ENCODE results near the gene TUBE1. TPM values are rescaled to one million over a fixed set of nuclear protein-coding genes. Genes with fewer than 3 reads are reported as not detected.

Gene TUBE1
- total and polyA plus RNA-seq, 2 experiments from 2014 or later, result 41.5 to 42.7 TPM

DNA sequence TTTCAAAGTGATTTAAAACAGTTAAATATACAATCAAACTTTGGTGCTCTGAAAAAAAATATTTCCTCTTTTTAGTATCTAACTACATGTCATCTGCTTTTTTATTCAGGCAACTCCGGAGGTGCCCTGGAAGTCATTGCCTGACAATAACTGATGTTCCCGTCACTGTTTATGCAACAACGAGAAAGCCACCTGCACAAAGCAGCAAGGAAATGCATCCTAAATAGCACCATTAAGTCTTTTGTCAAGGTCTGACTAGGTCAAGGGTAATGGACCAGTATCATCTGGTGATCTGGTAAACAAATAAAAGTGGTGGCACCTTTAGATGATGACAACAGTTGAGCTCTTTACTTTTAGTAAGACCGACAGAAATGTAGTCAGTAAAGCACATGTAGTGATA lies 13.3 kb upstream of the TUBE1 start:
- in situ Hi-C loops (cut with MboI), result no loop called here
- Histone ChIP-seq H3K36me3 (ENCODE audit: low read depth) (peaks cover 18% of the 10 kb centered on the region), H3F3A (ENCODE audit: insufficient read depth) (peaks cover 88% of the 10 kb centered on the region), H4K20me1 (ENCODE audit: insufficient read depth) (no peaks in the 10 kb centered on the region), H3K9me3 (ENCODE audit: low read depth) (no peaks in the 10 kb centered on the region), H3K9me2 (ENCODE audit: insufficient read depth) (no peaks in the 10 kb centered on the region), H3K27me3 (replicated peaks; ENCODE audit: insufficient read depth) (no peaks in the 10 kb centered on the region), H3K4me2 (ENCODE audit: unreplicated experiment) (no peak overlapping the region), H3K4me3 (no peak overlapping the region), H3K9ac (no peak overlapping the region), H3K27ac (no peak overlapping the region), H3K4me1 (ENCODE audit: insufficient read depth) (no peaks in the 10 kb centered on the region), H3K79me2 (ENCODE audit: insufficient read depth) (no peaks in the 10 kb centered on the region), H2AFZ (no peak overlapping the region)
- DNase-seq, result no peak
- 99 to 100% methylated on average over 4 of the region's 4 CpGs for WGBS, 2 experiments (ENCODE audit: low coverage in 1 of 2, low lambda C conversion rate in 2 of 2, missing lambda C conversion rate in 2 of 2)
- TF ChIP-seq EZH2phosphoT487 (IDR thresholded peaks at IDR 0.05; ENCODE audit: insufficient read depth, low read depth), result no peak
- TF ChIP-seq EZH2 (IDR thresholded peaks at IDR 0.05; ENCODE audit: insufficient read depth, poor library complexity, severe bottlenecking), result no peak

DNA sequence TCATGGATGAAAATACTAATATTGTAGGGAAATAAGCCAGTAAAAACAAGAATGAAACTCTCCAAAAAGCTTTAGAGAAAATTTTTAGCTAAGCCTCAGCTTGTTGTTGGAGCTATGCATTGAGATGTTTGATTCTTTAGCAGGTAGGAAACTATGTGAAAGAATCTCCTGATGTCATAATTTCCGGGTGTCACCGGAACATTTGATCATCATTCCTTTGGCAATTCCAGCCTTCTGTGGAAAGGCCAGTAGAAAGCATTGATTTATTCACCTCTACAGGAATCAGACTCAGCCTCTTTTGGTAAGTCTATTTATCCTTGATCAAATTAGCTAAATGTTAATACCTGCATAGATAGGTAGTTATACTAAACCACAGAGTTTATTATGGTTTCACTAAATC lies 9.6 kb upstream of the TUBE1 start:
- in situ Hi-C loops (cut with MboI), result no loop called here
- DNase-seq, result no peak
- H3K9me3 ChIP-seq (ENCODE audit: low read depth), result no peaks in the 10 kb centered on the region
- H3K9me2 ChIP-seq (ENCODE audit: insufficient read depth), result no peaks in the 10 kb centered on the region; the same call in 1 of the 2 replicates
- no peak overlapping the region for H3K9ac ChIP-seq
- peaks cover 9% of the 10 kb centered on the region; the same call in 1 of the 2 replicates for H3K36me3 ChIP-seq (ENCODE audit: low read depth)
- WGBS, 2 experiments (ENCODE audit: low coverage in 1 of 2, low lambda C conversion rate in 2 of 2, missing lambda C conversion rate in 2 of 2), result 89 to 100% methylated on average over 2 of the region's 2 CpGs
- TF ChIP-seq EZH2phosphoT487 (IDR thresholded peaks at IDR 0.05; ENCODE audit: insufficient read depth, low read depth), result no peak
- TF ChIP-seq EZH2 (IDR thresholded peaks at IDR 0.05; ENCODE audit: insufficient read depth, poor library complexity, severe bottlenecking), result no peak
- H4K20me1 ChIP-seq (ENCODE audit: insufficient read depth), result no peaks in the 10 kb centered on the region
- H3K27ac ChIP-seq, result no peak overlapping the region
- no peak overlapping the region for H3K4me3 ChIP-seq
- peaks cover 52% of the 10 kb centered on the region for H3F3A ChIP-seq (ENCODE audit: insufficient read depth)
- no peaks in the 10 kb centered on the region for H3K27me3 ChIP-seq (replicated peaks; ENCODE audit: insufficient read depth)
- H2AFZ ChIP-seq, result no peak overlapping the region
- H3K4me1 ChIP-seq (ENCODE audit: insufficient read depth), result no peaks in the 10 kb centered on the region
- no peak overlapping the region for H3K4me2 ChIP-seq (ENCODE audit: unreplicated experiment)
- no peaks in the 10 kb centered on the region for H3K79me2 ChIP-seq (ENCODE audit: insufficient read depth)

DNA sequence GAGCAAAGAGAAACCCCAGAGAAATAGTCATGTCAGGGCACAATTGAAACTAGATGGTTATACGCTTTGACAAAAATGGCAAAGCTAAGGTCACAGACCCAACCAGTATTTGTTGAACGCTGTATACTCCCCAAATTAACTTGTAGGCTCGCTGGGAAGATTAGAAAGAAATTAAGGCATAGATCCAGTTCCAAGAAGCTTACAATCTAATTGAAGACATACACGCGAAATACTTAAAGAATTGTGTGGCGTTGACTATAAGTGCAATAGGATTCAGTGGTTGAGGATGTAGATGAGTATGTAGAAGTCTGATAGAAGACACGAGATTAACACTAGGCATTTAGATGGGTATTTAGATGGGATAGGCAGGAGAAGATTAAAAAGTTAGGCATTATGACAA lies 634 bp upstream of the TUBE1 start:
- Histone ChIP-seq H3K79me2 (ENCODE audit: insufficient read depth) (peaks cover 28% of the 10 kb centered on the region), H3K36me3 (ENCODE audit: low read depth) (peaks cover 18% of the 10 kb centered on the region), H3K27ac (peak overlapping the region; percentile 94), H3K9me2 (ENCODE audit: insufficient read depth) (no peaks in the 10 kb centered on the region), H3K4me3 (peak overlapping the region; percentile 90), H3F3A (ENCODE audit: insufficient read depth) (peaks cover 10% of the 10 kb centered on the region; the same call in 1 of the 2 replicates), H4K20me1 (ENCODE audit: insufficient read depth) (no peaks in the 10 kb centered on the region), H3K9ac (peak overlapping the region; percentile 94), H3K9me3 (ENCODE audit: low read depth) (no peaks in the 10 kb centered on the region), H3K4me2 (ENCODE audit: unreplicated experiment) (peak overlapping the region; percentile 94), H2AFZ (peak overlapping the region; percentile 91), H3K27me3 (replicated peaks; ENCODE audit: insufficient read depth) (no peaks in the 10 kb centered on the region), H3K4me1 (ENCODE audit: insufficient read depth) (peaks cover 9% of the 10 kb centered on the region)
- DNase-seq, result peak; percentile 54
- 1 to 2% methylated on average over 7 of the region's 7 CpGs for WGBS, 2 experiments (ENCODE audit: low coverage in 1 of 2, low lambda C conversion rate in 2 of 2, missing lambda C conversion rate in 2 of 2)
- in situ Hi-C loops (cut with MboI), result no loop called here
- TF ChIP-seq EZH2 (IDR thresholded peaks at IDR 0.05; ENCODE audit: insufficient read depth, poor library complexity, severe bottlenecking) (no peak), EZH2phosphoT487 (IDR thresholded peaks at IDR 0.05; ENCODE audit: insufficient read depth, low read depth) (no peak)

DNA sequence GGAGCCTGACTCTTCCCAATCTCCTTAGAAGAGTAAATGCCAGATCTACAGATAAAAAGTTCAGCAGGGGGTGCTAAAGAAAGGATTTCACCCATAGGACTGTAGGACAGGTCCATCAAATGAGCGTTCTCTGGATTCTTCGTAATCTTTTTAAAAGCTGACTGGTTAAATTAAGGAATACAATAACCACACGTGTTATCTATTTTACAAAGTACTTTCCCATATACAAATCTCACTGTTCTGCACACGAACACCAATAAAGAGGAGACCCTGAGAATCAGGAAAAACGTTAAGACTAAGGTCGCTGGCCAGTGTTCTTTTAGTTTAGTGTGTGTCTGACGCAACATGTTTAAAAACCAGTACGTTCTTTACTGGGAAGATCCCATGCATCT lies 542 bp downstream of the TUBE1 start:
- H3K4me2 ChIP-seq (ENCODE audit: unreplicated experiment), result peak overlapping the region; percentile 81
- H3K4me3 ChIP-seq, result peak overlapping the region; percentile 90
- H3K36me3 ChIP-seq (ENCODE audit: low read depth), result peaks cover 18% of the 10 kb centered on the region
- peak overlapping the region; percentile 94 for H3K27ac ChIP-seq
- no peaks in the 10 kb centered on the region for H3K9me3 ChIP-seq (ENCODE audit: low read depth)
- H3K4me1 ChIP-seq (ENCODE audit: insufficient read depth), result peaks cover 9% of the 10 kb centered on the region
- H3K9me2 ChIP-seq (ENCODE audit: insufficient read depth), result no peaks in the 10 kb centered on the region
- H4K20me1 ChIP-seq (ENCODE audit: insufficient read depth), result no peaks in the 10 kb centered on the region
- in situ Hi-C loops (cut with MboI), result no loop called here
- peak overlapping the region; percentile 94 for H3K9ac ChIP-seq
- peak; percentile 72 for DNase-seq
- H3F3A ChIP-seq (ENCODE audit: insufficient read depth), result peaks cover 10% of the 10 kb centered on the region; the same call in 1 of the 2 replicates
- peaks cover 28% of the 10 kb centered on the region for H3K79me2 ChIP-seq (ENCODE audit: insufficient read depth)
- TF ChIP-seq EZH2phosphoT487 (IDR thresholded peaks at IDR 0.05; ENCODE audit: insufficient read depth, low read depth) (no peak), EZH2 (IDR thresholded peaks at IDR 0.05; ENCODE audit: insufficient read depth, poor library complexity, severe bottlenecking) (no peak)
- H3K27me3 ChIP-seq (replicated peaks; ENCODE audit: insufficient read depth), result no peaks in the 10 kb centered on the region
- 0 to 2% methylated on average over 8 of the region's 8 CpGs for WGBS, 2 experiments (ENCODE audit: low coverage in 1 of 2, low lambda C conversion rate in 2 of 2, missing lambda C conversion rate in 2 of 2)
- H2AFZ ChIP-seq, result peak overlapping the region; percentile 91
